ENCODE results near the gene UNC93A. TPM values are rescaled to one million over a fixed set of nuclear protein-coding genes. Genes with fewer than 3 reads are reported as not detected.

Gene UNC93A
- total RNA-seq, 1 donor from 2014 or later, result not detected

- Mint-ChIP-seq H3K9me3 (ENCODE audit: unreplicated experiment) (no peaks in the 10 kb centered on the region), H3K4me3 (ENCODE audit: unreplicated experiment) (no peak overlapping the region), H3K27ac (ENCODE audit: unreplicated experiment) (no peak overlapping the region), H3K36me3 (ENCODE audit: low read depth, unreplicated experiment) (no peaks in the 10 kb centered on the region), H3K27me3 (ENCODE audit: unreplicated experiment) (peaks cover 4% of the 10 kb centered on the region), H3K4me1 (ENCODE audit: unreplicated experiment) (peaks cover 15% of the 10 kb centered on the region)
- DNase-seq (ENCODE audit: low spot score), result no peak
- TF ChIP-seq CTCF (IDR thresholded peaks at IDR 0.05; ENCODE audit: unreplicated experiment), result no peak
Measured at GRCh38 chr6:167267921-167268401, 23.2 kb upstream of the UNC93A start.

- TF ChIP-seq CTCF (IDR thresholded peaks at IDR 0.05; ENCODE audit: unreplicated experiment), result no peak
- H3K36me3 Mint-ChIP-seq (ENCODE audit: low read depth, unreplicated experiment), result no peaks in the 10 kb centered on the region
- DNase-seq (ENCODE audit: low spot score), result no peak
- H3K9me3 Mint-ChIP-seq (ENCODE audit: unreplicated experiment), result no peaks in the 10 kb centered on the region
- peaks cover 4% of the 10 kb centered on the region for H3K27me3 Mint-ChIP-seq (ENCODE audit: unreplicated experiment)
- H3K4me1 Mint-ChIP-seq (ENCODE audit: unreplicated experiment), result peaks cover 23% of the 10 kb centered on the region
- H3K4me3 Mint-ChIP-seq (ENCODE audit: unreplicated experiment), result no peak overlapping the region
- H3K27ac Mint-ChIP-seq (ENCODE audit: unreplicated experiment), result no peak overlapping the region
Measured at GRCh38 chr6:167268683-167269280, 22.3 kb upstream of the UNC93A start.

GRCh38 chr6:167270499-167271311 lies 20.4 kb upstream of the UNC93A start:
- Mint-ChIP-seq H3K4me1 (ENCODE audit: unreplicated experiment) (peaks cover 38% of the 10 kb centered on the region), H3K27me3 (ENCODE audit: unreplicated experiment) (peaks cover 2% of the 10 kb centered on the region), H3K27ac (ENCODE audit: unreplicated experiment) (no peak overlapping the region), H3K36me3 (ENCODE audit: low read depth, unreplicated experiment) (no peaks in the 10 kb centered on the region), H3K9me3 (ENCODE audit: unreplicated experiment) (no peaks in the 10 kb centered on the region), H3K4me3 (ENCODE audit: unreplicated experiment) (no peak overlapping the region)
- TF ChIP-seq CTCF (IDR thresholded peaks at IDR 0.05; ENCODE audit: unreplicated experiment), result no peak
- DNase-seq (ENCODE audit: low spot score), result no peak

GRCh38 chr6:167272151-167272550 lies 19.0 kb upstream of the UNC93A start:
- Mint-ChIP-seq H3K9me3 (ENCODE audit: unreplicated experiment) (no peaks in the 10 kb centered on the region), H3K4me3 (ENCODE audit: unreplicated experiment) (no peak overlapping the region), H3K36me3 (ENCODE audit: low read depth, unreplicated experiment) (no peaks in the 10 kb centered on the region), H3K4me1 (ENCODE audit: unreplicated experiment) (peaks cover 41% of the 10 kb centered on the region), H3K27ac (ENCODE audit: unreplicated experiment) (no peak overlapping the region), H3K27me3 (ENCODE audit: unreplicated experiment) (peaks cover 2% of the 10 kb centered on the region)
- DNase-seq (ENCODE audit: low spot score), result no peak
- no peak for TF ChIP-seq CTCF (IDR thresholded peaks at IDR 0.05; ENCODE audit: unreplicated experiment)

Measured in endothelial cell (in vitro differentiated cells).